Smooth muscle cell of the brain vasculature (primary cell): ENCODE data around the gene TAF7L.
"Not testable (repeated sequence)": the region's sequence is repeated elsewhere in the genome, so short reads cannot be mapped to it uniquely, and the experiment has no call there.

ENCODE experiments used
- DNase-seq: peaks from one replicate; pipeline ENCODE4 v3.0.0-alpha.2; 2012; ENCODE audit warnings: low read depth, low spot score

TAF7L gene

GRCh38 chrX:101290957-101291603 is at the start of gene TAF7L:
Gene TAF7L (minus strand): TSS chrX:101291334. CDS start chrX:101287543, 3,791 bp downstream.
- no peak for DNase-seq

- DNase-seq, result no peak
Observed at GRCh38 chrX:101337776-101338271, 46.7 kb upstream of the TAF7L start.

GRCh38 chrX:101334310-101334709 is 43.2 kb upstream of the TAF7L start:
- DNase-seq, result not testable (repeated sequence)

- DNase-seq, result not testable (repeated sequence)
Observed at GRCh38 chrX:101326600-101326999, 35.5 kb upstream of the TAF7L start.

- no peak for DNase-seq
Observed at GRCh38 chrX:101303790-101304189, 12.7 kb upstream of the TAF7L start.

GRCh38 chrX:101295603-101296002 is 4.5 kb upstream of the TAF7L start:
- not testable (repeated sequence) for DNase-seq

GRCh38 chrX:101287402-101287801 is 3.7 kb downstream of the TAF7L start:
- DNase-seq, result peak; percentile 40

- no peak for DNase-seq
Observed at GRCh38 chrX:101276238-101276637, 14.9 kb downstream of the TAF7L start.

- DNase-seq, result no peak
Observed at GRCh38 chrX:101274198-101274597, 16.9 kb downstream of the TAF7L start.

GRCh38 chrX:101265869-101266428 is 25.2 kb downstream of the TAF7L start:
- DNase-seq, result no peak

- no peak for DNase-seq
Observed at GRCh38 chrX:101263766-101264165, 27.4 kb downstream of the TAF7L start.

- no peak for DNase-seq
Observed at GRCh38 chrX:101262590-101262989, 28.5 kb downstream of the TAF7L start.

GRCh38 chrX:101260435-101260834 is 30.7 kb downstream of the TAF7L start:
- no peak for DNase-seq

GRCh38 chrX:101258259-101258581 is 32.9 kb downstream of the TAF7L start:
- DNase-seq, result no peak

- no peak for DNase-seq
Observed at GRCh38 chrX:101257448-101258258, 33.5 kb downstream of the TAF7L start.

- no peak for DNase-seq
Observed at GRCh38 chrX:101252634-101253033, 38.5 kb downstream of the TAF7L start.

GRCh38 chrX:101241531-101241930 is 49.6 kb downstream of the TAF7L start:
- DNase-seq, result no peak

- DNase-seq, result no peak
Observed at GRCh38 chrX:101237041-101237440, 54.1 kb downstream of the TAF7L start.

- no peak for DNase-seq
Observed at GRCh38 chrX:101232316-101232715, 58.8 kb downstream of the TAF7L start.

GRCh38 chrX:101231080-101231479 is 60.1 kb downstream of the TAF7L start:
- no peak for DNase-seq

GRCh38 chrX:101230636-101231035 is 60.5 kb downstream of the TAF7L start:
- DNase-seq, result no peak

GRCh38 chrX:101229170-101229569 is 62.0 kb downstream of the TAF7L start:
- no peak for DNase-seq

- no peak for DNase-seq
Observed at GRCh38 chrX:101223226-101223625, 67.9 kb downstream of the TAF7L start.
